Neural cell (in vitro differentiated cells): ENCODE measurements around the gene FILIP1L. TPM values are rescaled to one million over a fixed set of nuclear protein-coding genes. Genes with fewer than 3 reads are reported as not detected.

Experiments used
- H2AFZ ChIP-seq: fragments of 200-600, 300-800 bp; sonication (generic), shearing (Covaris generic); 2 replicates; pipeline ENCODE4 v1.6.0; 2014; ENCODE audit warnings: low read depth, mild to moderate bottlenecking, antibody characterized with exemption, low read length, moderate library complexity
- H3F3A ChIP-seq: fragments of 200-600 bp; shearing (Covaris generic); 2 replicates; pipeline ENCODE4 v1.6.1; 2016; ENCODE audit warnings: mild to moderate bottlenecking, moderate library complexity, mixed read lengths, antibody characterized with exemption, low read length; ENCODE audit not compliant: insufficient read depth, poor library complexity, severe bottlenecking
- H3K27ac ChIP-seq: fragments of 200-600, 300-800 bp; sonication (generic), shearing (Covaris generic); 2 replicates; pipeline ENCODE4 v1.5.1; 2014; ENCODE audit warnings: mild to moderate bottlenecking, low read length, moderate library complexity
- H3K27me3 ChIP-seq: fragments of 300-800, 200-600 bp; sonication (generic), shearing (Covaris generic); 2 replicates; pipeline ENCODE4 v1.6.0; 2014; ENCODE audit warnings: mild to moderate bottlenecking, low read depth, low read length, moderate library complexity; ENCODE audit not compliant: insufficient read depth
- H3K36me3 ChIP-seq: fragments of 300-800, 200-600 bp; sonication (generic), shearing (Covaris generic); 2 replicates; pipeline ENCODE4 v1.5.1; 2014; ENCODE audit warnings: mild to moderate bottlenecking, antibody characterized with exemption, low read length, moderate library complexity; ENCODE audit not compliant: insufficient read depth
- H3K4me2 ChIP-seq: fragments of 300-800, 200-600 bp; sonication (generic), shearing (Covaris generic); 2 replicates; pipeline ENCODE4 v1.6.0; 2014; ENCODE audit warnings: mild to moderate bottlenecking, low read length
- H3K4me3 ChIP-seq: fragments of 300-800, 200-600 bp; sonication (generic), shearing (Covaris generic); 2 replicates; pipeline ENCODE4 v1.5.1; 2014; ENCODE audit warnings: mild to moderate bottlenecking, low read length, moderate library complexity
- H3K79me2 ChIP-seq: fragments of 200-600 bp; shearing (Covaris generic); replicated peaks from 2 replicates; pipeline ENCODE4 v1.6.0; 2014; ENCODE audit warnings: mild to moderate bottlenecking, low read length, moderate library complexity; ENCODE audit not compliant: insufficient read depth
- H3K9ac ChIP-seq: fragments of 300-800, 200-600 bp; sonication (generic), shearing (Covaris generic); 2 replicates; pipeline ENCODE4 v1.6.1; 2016; ENCODE audit warnings: mild to moderate bottlenecking, low read length, mixed read lengths
- H3K9me2 ChIP-seq: fragments of 200-600 bp; shearing (Covaris generic); 2 replicates; pipeline ENCODE4 v1.6.1; 2016; ENCODE audit warnings: mild to moderate bottlenecking, low read length, mixed read lengths; ENCODE audit not compliant: insufficient read depth
- H3K9me3 ChIP-seq: fragments of 200-600, 300-800 bp; sonication (generic), shearing (Covaris generic); 2 replicates; pipeline ENCODE4 v1.6.1; 2016; ENCODE audit warnings: mild to moderate bottlenecking, mixed run types, low read length, moderate library complexity, mixed read lengths
- H4K20me1 ChIP-seq: fragments of 200-600 bp; shearing (Covaris generic); 2 replicates; pipeline ENCODE4 v1.6.1; 2016; ENCODE audit warnings: mild to moderate bottlenecking, mixed run types; ENCODE audit not compliant: insufficient read depth
- EP300 ChIP-seq: fragments of 450-650 bp; conservative IDR thresholded peaks from 2 replicates; pipeline ENCODE4 v1.6.1; 2014; ENCODE audit warnings: antibody characterized with exemption, mild to moderate bottlenecking, moderate library complexity; ENCODE audit not compliant: poor library complexity, severe bottlenecking
- EZH2 ChIP-seq: fragments of 200-600, 300-800 bp; shearing (Covaris generic), sonication (generic); IDR thresholded peaks from 2 replicates; pipeline ENCODE4 v1.6.1; 2014; ENCODE audit warnings: antibody characterized with exemption, low read length, borderline replicate concordance, mild to moderate bottlenecking; ENCODE audit not compliant: insufficient read depth, poor library complexity, severe bottlenecking
- MXI1 ChIP-seq: fragments of 450-650 bp; conservative IDR thresholded peaks from 2 replicates; pipeline ENCODE4 v1.6.1; 2014; ENCODE audit warnings: antibody characterized with exemption, mild to moderate bottlenecking; ENCODE audit not compliant: poor library complexity, severe bottlenecking
- POLR2AphosphoS5 ChIP-seq: IDR thresholded peaks from 2 replicates; pipeline ENCODE4 v1.6.1; 2012
- RAD21 ChIP-seq: fragments of 450-650 bp; conservative IDR thresholded peaks from 2 replicates; pipeline ENCODE4 v1.6.1; 2014; ENCODE audit warnings: antibody characterized with exemption, mild to moderate bottlenecking, moderate library complexity
- SMC3 ChIP-seq: fragments of 450-650 bp; conservative IDR thresholded peaks from 2 replicates; pipeline ENCODE4 v1.6.1; 2014; ENCODE audit warnings: antibody characterized with exemption, mild to moderate bottlenecking, moderate library complexity; ENCODE audit not compliant: poor library complexity
- TAF1 ChIP-seq: IDR thresholded peaks from 2 replicates; pipeline ENCODE4 v1.6.1; 2012; ENCODE audit warnings: low read depth
- polyA plus RNA-seq: library from polyadenylated mRNA; depleted of rRNA; stranded (reverse); fragments of >200 nt; gene quantifications from 2 replicates; pipeline ENCODE4 v1.2.3, GENCODE V29; 2014
- TF ChIP-seq, protein P1 (sequence below): IDR thresholded peaks from 2 replicates; pipeline ENCODE4 v1.6.1; 2012; ENCODE audit warnings: borderline replicate concordance
- TF ChIP-seq, protein P2 (sequence below): fragments of 450-650 bp; IDR thresholded peaks from 2 replicates; pipeline ENCODE4 v1.5.1; 2014; ENCODE audit warnings: antibody characterized with exemption, mild to moderate bottlenecking, moderate library complexity; ENCODE audit not compliant: poor library complexity, severe bottlenecking

FILIP1L gene
- polyA plus RNA-seq, 1 donor from 2014 or later = 0.27 TPM

DNA sequence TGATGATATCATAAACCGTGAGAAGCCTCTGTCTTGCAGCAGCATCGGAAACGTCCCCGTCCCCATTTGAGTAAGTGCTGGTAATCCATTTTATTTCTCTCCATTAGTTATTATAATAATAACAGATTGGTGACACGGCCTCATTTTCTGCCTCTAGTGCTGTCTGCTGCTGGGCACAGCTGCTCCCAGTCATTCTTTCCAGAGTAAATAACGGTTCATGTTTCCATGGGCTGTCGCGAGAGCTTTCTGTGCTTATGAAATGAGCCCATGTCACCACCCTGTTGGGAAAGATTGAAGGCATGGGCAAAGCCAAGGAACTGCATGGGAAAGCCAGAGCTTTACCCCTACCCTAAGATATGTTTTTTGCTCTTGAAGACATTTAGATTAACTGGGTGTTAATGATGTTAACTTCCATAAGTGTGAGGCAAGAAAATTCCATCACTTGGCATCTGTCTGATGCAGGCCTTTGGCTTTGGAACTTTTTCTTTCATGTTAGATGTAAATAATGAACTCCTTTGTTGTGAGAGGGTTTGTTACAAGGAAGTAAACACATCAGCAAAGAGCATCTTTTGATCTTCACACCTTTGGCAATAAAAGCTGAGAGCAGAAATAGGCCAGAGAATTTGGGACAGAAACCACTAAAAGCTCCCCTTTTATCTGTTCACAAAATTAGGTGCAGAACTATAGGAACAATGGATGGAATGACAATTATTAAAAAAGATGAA is 141.8 kb downstream of the FILIP1L start:
- Histone ChIP-seq H3K27me3 (no peaks in the 10 kb centered on the region), H3K36me3 (no peaks in the 10 kb centered on the region), H4K20me1 (no peaks in the 10 kb centered on the region), H3F3A (no peaks in the 10 kb centered on the region), H3K9ac (no peak overlapping the region), H3K9me3 (no peaks in the 10 kb centered on the region), H3K27ac (no peak overlapping the region), H3K79me2 (no peaks in the 10 kb centered on the region), H2AFZ (no peak overlapping the region), H3K9me2 (no peaks in the 10 kb centered on the region), H3K4me3 (no peak overlapping the region), H3K4me2 (no peak overlapping the region)
- TF ChIP-seq, protein P1, sequence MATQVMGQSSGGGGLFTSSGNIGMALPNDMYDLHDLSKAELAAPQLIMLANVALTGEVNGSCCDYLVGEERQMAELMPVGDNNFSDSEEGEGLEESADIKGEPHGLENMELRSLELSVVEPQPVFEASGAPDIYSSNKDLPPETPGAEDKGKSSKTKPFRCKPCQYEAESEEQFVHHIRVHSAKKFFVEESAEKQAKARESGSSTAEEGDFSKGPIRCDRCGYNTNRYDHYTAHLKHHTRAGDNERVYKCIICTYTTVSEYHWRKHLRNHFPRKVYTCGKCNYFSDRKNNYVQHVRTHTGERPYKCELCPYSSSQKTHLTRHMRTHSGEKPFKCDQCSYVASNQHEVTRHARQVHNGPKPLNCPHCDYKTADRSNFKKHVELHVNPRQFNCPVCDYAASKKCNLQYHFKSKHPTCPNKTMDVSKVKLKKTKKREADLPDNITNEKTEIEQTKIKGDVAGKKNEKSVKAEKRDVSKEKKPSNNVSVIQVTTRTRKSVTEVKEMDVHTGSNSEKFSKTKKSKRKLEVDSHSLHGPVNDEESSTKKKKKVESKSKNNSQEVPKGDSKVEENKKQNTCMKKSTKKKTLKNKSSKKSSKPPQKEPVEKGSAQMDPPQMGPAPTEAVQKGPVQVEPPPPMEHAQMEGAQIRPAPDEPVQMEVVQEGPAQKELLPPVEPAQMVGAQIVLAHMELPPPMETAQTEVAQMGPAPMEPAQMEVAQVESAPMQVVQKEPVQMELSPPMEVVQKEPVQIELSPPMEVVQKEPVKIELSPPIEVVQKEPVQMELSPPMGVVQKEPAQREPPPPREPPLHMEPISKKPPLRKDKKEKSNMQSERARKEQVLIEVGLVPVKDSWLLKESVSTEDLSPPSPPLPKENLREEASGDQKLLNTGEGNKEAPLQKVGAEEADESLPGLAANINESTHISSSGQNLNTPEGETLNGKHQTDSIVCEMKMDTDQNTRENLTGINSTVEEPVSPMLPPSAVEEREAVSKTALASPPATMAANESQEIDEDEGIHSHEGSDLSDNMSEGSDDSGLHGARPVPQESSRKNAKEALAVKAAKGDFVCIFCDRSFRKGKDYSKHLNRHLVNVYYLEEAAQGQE = no peak
- no peak for TF ChIP-seq EP300
- no peak for TF ChIP-seq MXI1
- TF ChIP-seq, protein P2, sequence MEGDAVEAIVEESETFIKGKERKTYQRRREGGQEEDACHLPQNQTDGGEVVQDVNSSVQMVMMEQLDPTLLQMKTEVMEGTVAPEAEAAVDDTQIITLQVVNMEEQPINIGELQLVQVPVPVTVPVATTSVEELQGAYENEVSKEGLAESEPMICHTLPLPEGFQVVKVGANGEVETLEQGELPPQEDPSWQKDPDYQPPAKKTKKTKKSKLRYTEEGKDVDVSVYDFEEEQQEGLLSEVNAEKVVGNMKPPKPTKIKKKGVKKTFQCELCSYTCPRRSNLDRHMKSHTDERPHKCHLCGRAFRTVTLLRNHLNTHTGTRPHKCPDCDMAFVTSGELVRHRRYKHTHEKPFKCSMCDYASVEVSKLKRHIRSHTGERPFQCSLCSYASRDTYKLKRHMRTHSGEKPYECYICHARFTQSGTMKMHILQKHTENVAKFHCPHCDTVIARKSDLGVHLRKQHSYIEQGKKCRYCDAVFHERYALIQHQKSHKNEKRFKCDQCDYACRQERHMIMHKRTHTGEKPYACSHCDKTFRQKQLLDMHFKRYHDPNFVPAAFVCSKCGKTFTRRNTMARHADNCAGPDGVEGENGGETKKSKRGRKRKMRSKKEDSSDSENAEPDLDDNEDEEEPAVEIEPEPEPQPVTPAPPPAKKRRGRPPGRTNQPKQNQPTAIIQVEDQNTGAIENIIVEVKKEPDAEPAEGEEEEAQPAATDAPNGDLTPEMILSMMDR = no peak
- TF ChIP-seq POLR2AphosphoS5 = peak; percentile 34
- TF ChIP-seq RAD21 = no peak
- TF ChIP-seq TAF1 = no peak
- no peak for TF ChIP-seq SMC3
- TF ChIP-seq EZH2 = no peak

- Histone ChIP-seq H3K4me3 (no peak overlapping the region), H3F3A (no peaks in the 10 kb centered on the region), H3K4me2 (no peak overlapping the region), H3K27ac (no peak overlapping the region), H2AFZ (no peak overlapping the region), H3K9ac (no peak overlapping the region), H3K36me3 (no peaks in the 10 kb centered on the region), H4K20me1 (no peaks in the 10 kb centered on the region), H3K9me2 (no peaks in the 10 kb centered on the region), H3K27me3 (no peaks in the 10 kb centered on the region), H3K79me2 (no peaks in the 10 kb centered on the region), H3K9me3 (no peaks in the 10 kb centered on the region)
- TF ChIP-seq MXI1 (no peak), EZH2 (no peak), SMC3 (no peak), TAF1 (no peak), EP300 (no peak), POLR2AphosphoS5 (no peak), RAD21 (no peak)
- TF ChIP-seq, protein P2 = no peak
- TF ChIP-seq, protein P1 = no peak
These were observed 142.5 kb downstream of the FILIP1L start for GRCh38 chr3:99971761-99972160.
